ENCODE data around the gene SBSN. TPM values are rescaled to one million over a fixed set of nuclear protein-coding genes. Genes with fewer than 3 reads are reported as not detected.

Gene SBSN
- total and polyA plus RNA-seq, 10 of the 15 experiments (the other 5 are each of a cell fraction or from before 2014, with no cell fraction given), result 0.09 TPM; not detected in 9

DNA sequence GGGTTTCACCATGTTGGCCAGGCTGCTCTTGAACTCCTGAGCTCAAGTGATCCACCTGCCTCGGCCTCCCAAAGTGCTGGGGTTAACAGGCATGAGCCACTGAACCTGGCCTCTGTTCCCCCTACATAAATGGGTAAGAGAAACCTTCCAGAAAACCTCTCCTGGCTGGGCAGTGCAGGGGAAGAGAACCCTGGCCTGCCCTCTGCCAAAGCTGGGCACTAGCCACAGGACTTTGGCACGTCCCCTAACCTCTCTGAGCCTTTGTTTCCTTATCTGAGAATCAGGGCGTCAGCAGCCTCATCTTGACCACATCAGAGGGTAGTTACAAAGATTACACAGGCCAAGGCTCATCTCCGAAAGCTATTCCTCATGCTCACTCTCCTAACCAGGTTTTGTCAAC lies 2.2 kb downstream of the SBSN start:
- RAD21 ChIA-PET (ENCODE audit: unreplicated experiment), result no interaction called here
- SMC1A ChIA-PET (ENCODE audit: uncharacterized antibody, unreplicated experiment), result no interaction called here
- DNase-seq (ENCODE audit: low read depth, low spot score) (no peak), ATAC-seq (no peak), FAIRE-seq (no peak)
- 25% methylated on average over 4 of the region's 4 CpGs for WGBS (ENCODE audit: insufficient coverage, insufficient replicate concordance, low lambda C conversion rate, missing lambda C conversion rate)
- Histone ChIP-seq H3K4me2 (ENCODE audit: control insufficient read depth, insufficient read depth) (no peak overlapping the region), H3K9me3 (replicated peaks; ENCODE audit: control insufficient read depth, insufficient read depth, low read length) (no peaks in the 10 kb centered on the region), H3K79me2 (ENCODE audit: control insufficient read depth, insufficient read depth, low read length) (no peaks in the 10 kb centered on the region), H3K27ac (ENCODE audit: control insufficient read depth, insufficient read depth) (no peak overlapping the region), H3K4me3 (no peak overlapping the region), H3K4me1 (ENCODE audit: control insufficient read depth, insufficient read depth, low read length) (no peaks in the 10 kb centered on the region), H3K27me3 (replicated peaks in 1 of 2; ENCODE audit: control insufficient read depth in 2 of 2, insufficient read depth in 2 of 2, low read length in 1 of 2) (peaks cover 0 to 11% of the 10 kb centered on the region in 2 experiments; a peak in 3 of 4 replicates), H4K20me1 (ENCODE audit: control insufficient read depth, insufficient read depth) (no peaks in the 10 kb centered on the region), H2AFZ (ENCODE audit: control insufficient read depth, low read depth, low read length) (no peak overlapping the region), H3K9ac (ENCODE audit: control insufficient read depth, insufficient read depth, low read length) (no peak overlapping the region), H3K36me3 (ENCODE audit: control insufficient read depth in 2 of 2, insufficient read depth in 2 of 2, low read length in 1 of 2) (no peaks in the 10 kb centered on the region)
- CTCF ChIA-PET, result interaction anchor here (0.8 to 1.8 kb wide), 3 partner anchors 16 to 31 kb away, joined by 3 to 5 read pairs (median 4); no protein-coding TSS in a partner anchor
- POLR2A ChIA-PET, result interaction anchor here (1.2 kb wide), 1 partner anchor 16 kb away, joined by 5 read pairs; no protein-coding TSS in a partner anchor
- in situ Hi-C loops (cut with MboI), result no loop called here
- intact Hi-C loops (cut with micrococcal nuclease; ENCODE audit: unreplicated experiment), result no loop called here
- no peak for TF ChIP-seq MTA2 (IDR thresholded peaks at IDR 0.05; ENCODE audit: low read depth)
- no peak for TF ChIP-seq WRNIP1 (IDR thresholded peaks at IDR 0.05; ENCODE audit: borderline replicate concordance, low read depth, low read length)
- no peak for TF ChIP-seq SREBF2 (IDR thresholded peaks at IDR 0.05; ENCODE audit: low read length)
- TF ChIP-seq, protein P1, sequence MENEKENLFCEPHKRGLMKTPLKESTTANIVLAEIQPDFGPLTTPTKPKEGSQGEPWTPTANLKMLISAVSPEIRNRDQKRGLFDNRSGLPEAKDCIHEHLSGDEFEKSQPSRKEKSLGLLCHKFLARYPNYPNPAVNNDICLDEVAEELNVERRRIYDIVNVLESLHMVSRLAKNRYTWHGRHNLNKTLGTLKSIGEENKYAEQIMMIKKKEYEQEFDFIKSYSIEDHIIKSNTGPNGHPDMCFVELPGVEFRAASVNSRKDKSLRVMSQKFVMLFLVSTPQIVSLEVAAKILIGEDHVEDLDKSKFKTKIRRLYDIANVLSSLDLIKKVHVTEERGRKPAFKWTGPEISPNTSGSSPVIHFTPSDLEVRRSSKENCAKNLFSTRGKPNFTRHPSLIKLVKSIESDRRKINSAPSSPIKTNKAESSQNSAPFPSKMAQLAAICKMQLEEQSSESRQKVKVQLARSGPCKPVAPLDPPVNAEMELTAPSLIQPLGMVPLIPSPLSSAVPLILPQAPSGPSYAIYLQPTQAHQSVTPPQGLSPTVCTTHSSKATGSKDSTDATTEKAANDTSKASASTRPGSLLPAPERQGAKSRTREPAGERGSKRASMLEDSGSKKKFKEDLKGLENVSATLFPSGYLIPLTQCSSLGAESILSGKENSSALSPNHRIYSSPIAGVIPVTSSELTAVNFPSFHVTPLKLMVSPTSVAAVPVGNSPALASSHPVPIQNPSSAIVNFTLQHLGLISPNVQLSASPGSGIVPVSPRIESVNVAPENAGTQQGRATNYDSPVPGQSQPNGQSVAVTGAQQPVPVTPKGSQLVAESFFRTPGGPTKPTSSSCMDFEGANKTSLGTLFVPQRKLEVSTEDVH (IDR thresholded peaks at IDR 0.05; ENCODE audit: low read depth, partially characterized antibody), result no peak
- BruUV-seq (replicated peaks), result no TSS peak

Measured in GM12878 (cell line).